IPS-NIHi11 (cell line): ENCODE results near the gene KRTAP12-3.
A peak's percentile ranks its signal among the peaks of the same experiment; 100 is the strongest.
"Not testable (repeated sequence)": the region's sequence is repeated elsewhere in the genome, so short reads cannot be mapped to it uniquely, and the experiment has no call there.

Experiments used
- DNase-seq: peaks from one replicate; pipeline ENCODE4 v3.0.0; 2012; ENCODE audit warnings: mixed read lengths, low spot score

KRTAP12-3 gene

GRCh38 chr21:44650973-44651675, 6.6 kb upstream of the KRTAP12-3 start:
- DNase-seq: no peak

GRCh38 chr21:44653123-44653522, 4.6 kb upstream of the KRTAP12-3 start:
- DNase-seq: peak; percentile 38

DNA sequence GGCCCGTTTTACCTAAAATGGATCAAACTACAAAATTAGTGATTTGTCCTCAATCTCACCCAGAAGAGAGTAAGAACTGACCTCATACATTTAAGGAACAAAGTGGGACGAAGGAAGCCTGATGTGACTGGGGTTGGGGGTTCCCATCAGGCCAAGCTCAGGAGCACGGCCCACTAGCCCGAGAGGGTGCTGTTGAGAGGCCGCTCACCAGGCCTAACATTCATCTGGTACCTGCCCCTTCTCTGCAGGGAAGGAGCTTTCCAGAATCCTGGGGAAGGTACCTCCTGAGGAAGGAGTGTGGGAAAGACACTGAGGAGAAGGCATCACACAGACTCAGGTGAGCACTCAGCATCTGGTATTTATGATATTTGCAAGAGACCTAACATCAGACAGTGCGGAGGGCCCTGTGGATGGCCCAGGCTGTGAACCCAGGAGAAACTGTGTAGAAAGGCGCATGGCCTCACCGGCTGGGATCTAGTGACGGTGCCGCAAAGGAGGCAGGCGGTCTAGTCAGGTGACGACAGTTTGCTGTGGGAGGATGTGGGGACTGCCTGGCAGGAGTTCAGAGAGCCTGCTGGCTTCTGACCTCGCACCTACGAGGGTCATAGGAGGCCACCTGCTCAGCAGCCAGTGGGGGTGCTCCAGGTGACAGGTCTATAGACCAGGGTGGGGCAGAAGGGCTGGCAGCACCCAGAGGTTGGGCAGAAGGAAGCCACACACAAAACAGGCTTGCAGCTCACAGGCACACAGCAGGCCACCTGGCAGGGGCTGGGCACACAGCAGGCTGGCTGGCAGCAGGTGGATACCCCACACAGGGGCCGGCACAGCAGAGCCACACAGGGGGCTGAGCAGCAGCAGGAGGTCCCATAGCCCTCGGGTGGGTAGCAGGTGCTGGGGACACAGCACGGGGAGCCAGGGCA, 3.8 kb upstream of the KRTAP12-3 start:
- DNase-seq: no peak

- DNase-seq: no peak
Measured at GRCh38 chr21:44654576-44655175, 3.1 kb upstream of the KRTAP12-3 start, which contains the start of gene KRTAP12-4. KRTAP12-4 (minus strand) TSS chr21:44654659; CDS start chr21:44654614, 45 bp downstream.

DNA sequence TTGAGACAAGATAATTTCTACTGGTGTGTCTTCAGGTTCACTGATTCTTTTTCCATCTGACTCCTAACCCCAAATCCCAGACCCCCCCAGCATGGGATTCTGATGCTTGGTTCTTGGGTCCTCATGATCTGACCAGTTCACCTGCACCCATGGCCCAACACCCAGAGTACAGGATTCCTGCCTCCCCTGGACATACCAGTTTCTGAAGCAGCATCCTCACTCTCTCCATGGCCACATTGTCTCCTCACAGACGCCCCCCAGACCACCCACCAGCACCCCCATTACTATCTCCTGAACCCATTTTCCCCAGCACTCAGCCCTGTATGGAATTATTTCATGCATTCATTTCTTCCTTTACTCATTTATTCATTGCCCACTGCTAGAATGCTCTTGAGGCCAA, 864 bp upstream of the KRTAP12-3 start:
- DNase-seq: no peak

GRCh38 chr21:44658541-44658910, 794 bp downstream of the KRTAP12-3 start:
- DNase-seq: no peak

- no peak for DNase-seq
Measured at GRCh38 chr21:44658913-44659595, 1.3 kb downstream of the KRTAP12-3 start.

DNA sequence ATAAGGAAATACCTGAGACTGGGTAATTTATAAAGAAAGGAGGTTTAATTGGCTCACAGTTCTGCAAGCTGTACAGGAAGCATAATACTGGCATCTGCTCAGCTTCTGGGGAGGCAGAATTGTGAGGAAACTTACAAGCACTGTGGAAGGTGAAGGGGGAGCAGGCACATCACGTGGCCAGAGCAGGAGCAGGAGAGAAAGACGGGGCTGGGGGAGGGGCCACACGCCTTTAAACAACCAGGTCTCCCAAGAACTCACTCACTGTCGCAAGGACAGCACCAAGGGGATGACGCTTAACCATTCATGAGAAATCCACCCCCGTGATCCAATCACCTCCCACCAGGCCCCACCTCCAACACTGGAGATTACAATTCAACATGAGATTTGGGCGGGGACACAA, 3.8 kb downstream of the KRTAP12-3 start:
- DNase-seq: not testable (repeated sequence)

- no peak for DNase-seq
Measured at GRCh38 chr21:44664691-44665090, 7.0 kb downstream of the KRTAP12-3 start.

GRCh38 chr21:44666401-44667320, 8.9 kb downstream of the KRTAP12-3 start, which contains the start of gene KRTAP12-2:
KRTAP12-2 (minus strand) TSS chr21:44666927; CDS start chr21:44666886, 41 bp downstream.
- DNase-seq: no peak

DNA sequence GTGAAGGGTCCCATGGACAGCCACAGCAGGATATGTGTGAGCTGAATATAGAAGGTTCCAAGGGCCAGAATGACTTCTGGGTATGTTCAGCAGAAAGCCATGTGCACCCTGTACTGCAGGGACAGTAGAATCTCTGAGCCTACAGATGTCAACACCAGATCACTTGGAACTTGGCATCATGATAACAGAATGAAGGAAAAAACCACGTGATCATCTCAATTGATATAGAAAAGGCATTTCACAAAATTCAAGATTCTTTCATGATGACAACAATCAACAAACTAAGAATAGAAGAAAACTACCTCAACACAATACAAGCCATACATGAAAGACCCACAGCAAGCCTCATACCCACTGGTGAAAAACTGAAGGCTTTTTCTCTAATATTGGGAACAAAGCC, 9.9 kb downstream of the KRTAP12-3 start:
- DNase-seq: no peak

GRCh38 chr21:44670642-44671432, 13.1 kb downstream of the KRTAP12-3 start:
- no peak for DNase-seq

- DNase-seq: no peak
Measured at GRCh38 chr21:44671911-44672310, 14.2 kb downstream of the KRTAP12-3 start.

GRCh38 chr21:44677881-44678280, 20.1 kb downstream of the KRTAP12-3 start:
- DNase-seq: no peak

DNA sequence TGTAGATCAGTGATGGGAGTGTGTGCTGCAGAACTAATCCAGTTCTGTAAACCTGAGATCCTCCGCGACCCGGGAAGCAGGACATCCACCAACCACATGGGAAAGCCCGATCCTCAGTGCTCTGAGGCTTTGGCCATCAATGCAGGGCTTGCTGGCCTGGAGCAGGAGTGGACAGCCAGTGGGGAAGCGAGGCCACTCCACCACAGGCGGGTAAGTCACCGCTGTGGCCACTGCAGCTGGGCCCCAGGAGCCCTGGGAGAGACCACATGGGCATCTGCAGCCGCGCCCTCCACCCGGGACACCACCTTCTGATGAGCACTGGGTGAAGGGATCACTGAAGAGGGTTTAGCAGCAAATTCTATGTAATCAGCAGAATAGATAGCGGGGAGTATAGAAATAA, 23.4 kb downstream of the KRTAP12-3 start:
- DNase-seq: no peak

DNA sequence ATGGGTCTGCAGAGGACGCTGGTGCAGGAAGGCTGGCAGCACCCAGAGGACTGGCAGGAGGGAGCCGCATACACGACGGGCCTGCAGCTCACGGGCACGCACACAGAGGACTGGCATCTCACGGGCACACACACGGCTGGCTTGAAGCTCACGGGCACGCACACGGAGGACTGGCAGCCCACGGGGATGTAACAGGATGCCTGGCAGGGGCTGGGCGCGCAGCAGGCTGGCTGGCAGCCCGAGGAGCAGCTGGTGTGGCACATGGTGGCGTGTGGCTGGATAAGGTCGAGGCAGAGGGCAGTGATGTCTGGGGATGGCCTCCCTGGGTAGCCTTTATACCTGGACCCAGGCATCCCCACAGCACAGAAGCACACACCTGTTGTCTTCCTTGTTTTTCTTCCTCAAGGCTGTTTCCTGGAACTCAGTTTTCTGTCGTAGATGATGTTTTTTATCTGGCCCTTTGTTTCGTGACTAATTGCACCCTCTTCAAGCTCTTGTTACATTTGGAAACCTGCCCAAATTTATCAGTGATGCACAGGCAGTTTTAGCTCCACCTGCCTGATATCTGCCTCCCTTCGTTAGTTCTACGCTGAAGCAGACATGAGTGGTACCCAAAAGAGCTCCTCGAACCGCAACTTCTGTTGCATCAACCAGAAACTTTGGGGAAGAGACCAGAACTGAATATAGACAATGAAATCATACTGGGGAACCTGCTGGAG, 24.3 kb downstream of the KRTAP12-3 start, which contains the start of gene KRTAP12-1:
TSS of gene KRTAP12-1 (minus strand) at position 303 of the 719 bp plus-strand sequence. CDS start at position 263, 40 bp downstream.
- no peak for DNase-seq

GRCh38 chr21:44682580-44683151, 24.9 kb downstream of the KRTAP12-3 start:
- no peak for DNase-seq

- DNase-seq: no peak
Measured at GRCh38 chr21:44684077-44684476, 26.3 kb downstream of the KRTAP12-3 start.

- no peak for DNase-seq
Measured at GRCh38 chr21:44684483-44684882, 26.8 kb downstream of the KRTAP12-3 start.
